Occipital lobe (tissue), 2 donors: ENCODE measurements around the gene TUBAL3. TPM values are rescaled to one million over a fixed set of nuclear protein-coding genes. Genes with fewer than 3 reads are reported as not detected.

ENCODE experiments used
- DNase-seq: peaks from one replicate; lab custom pipeline; 2025; lab: John Stamatoyannopoulos, UW
- total RNA-seq: library from RNA; depleted of rRNA; stranded (reverse); fragments of >200 nt; gene quantifications from one replicate; pipeline ENCODE4 v1.2.3, GENCODE V29; 2014

Gene TUBAL3
- not detected for total RNA-seq

DNA sequence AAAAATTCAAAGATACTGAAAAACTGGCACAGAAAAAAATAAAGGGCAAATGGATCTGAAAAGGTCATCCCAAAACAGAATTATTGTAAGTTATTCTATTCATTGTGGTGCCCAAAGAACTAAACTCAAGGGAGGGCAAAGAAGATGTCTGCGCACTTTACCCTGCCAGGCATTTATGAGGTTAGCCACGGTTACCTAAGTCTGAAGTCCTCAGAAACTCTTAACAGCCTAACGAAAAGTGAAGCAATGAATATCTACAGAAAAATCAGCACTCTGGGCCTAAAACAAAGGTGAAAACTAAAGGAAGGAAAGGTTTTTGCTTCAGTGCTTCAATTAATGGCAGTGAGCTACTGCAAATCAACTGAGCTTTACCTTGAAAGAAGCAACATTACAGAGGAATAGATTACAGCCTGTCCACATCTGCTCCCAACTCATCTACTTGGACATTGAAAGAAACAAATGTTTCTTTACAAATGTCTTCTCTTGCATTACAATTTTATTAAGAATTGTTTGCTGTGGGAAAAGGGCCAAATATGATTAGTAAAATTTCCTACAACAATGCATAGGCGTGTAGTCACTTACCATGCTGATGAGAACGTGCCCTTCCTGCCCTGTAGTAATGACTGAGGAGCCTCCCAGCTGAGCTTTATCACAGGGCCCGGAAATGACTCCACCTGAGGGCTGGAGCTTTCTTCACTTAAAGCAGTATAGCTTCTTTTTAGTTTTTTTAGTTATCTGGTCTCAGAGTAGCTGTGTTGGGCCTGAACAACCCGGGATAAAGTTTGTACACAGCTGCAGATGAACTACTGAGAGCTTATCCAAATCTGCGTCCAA is at the start of gene TUBAL3:
Gene TUBAL3, minus strand, starts transcription at position 621 of the 834 bp plus-strand sequence. Its CDS starts 36 bp downstream, at position 585.
- DNase-seq, result no peak

- DNase-seq, result no peak
Measured at GRCh38 chr10:5453749-5454489, 49.3 kb upstream of the TUBAL3 start.

- no peak for DNase-seq
Measured at GRCh38 chr10:5450605-5451384, 46.2 kb upstream of the TUBAL3 start.

DNA sequence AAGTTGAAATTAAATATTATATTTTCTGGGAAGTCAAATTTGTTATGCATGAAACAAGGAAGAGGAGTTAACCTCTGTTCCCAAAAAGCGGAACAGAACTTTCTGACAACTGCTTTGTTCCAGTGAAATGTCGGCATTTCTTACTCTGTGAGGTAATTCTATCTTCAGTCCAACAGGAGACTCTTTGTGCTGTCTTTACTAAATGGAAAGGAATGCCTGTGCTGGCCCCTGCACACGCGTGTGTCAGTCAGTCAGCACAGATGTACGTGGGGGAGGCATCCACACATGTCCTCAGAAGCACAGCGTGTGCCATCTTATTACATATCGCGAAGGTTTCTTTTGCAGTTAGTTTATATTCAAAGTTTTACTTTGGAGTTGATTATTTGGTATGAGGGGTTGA is 45.2 kb upstream of the TUBAL3 start:
- no peak for DNase-seq

- DNase-seq, result no peak
Measured at GRCh38 chr10:5449227-5449626, 44.6 kb upstream of the TUBAL3 start.

GRCh38 chr10:5448333-5449001 is 43.8 kb upstream of the TUBAL3 start:
- no peak for DNase-seq

DNA sequence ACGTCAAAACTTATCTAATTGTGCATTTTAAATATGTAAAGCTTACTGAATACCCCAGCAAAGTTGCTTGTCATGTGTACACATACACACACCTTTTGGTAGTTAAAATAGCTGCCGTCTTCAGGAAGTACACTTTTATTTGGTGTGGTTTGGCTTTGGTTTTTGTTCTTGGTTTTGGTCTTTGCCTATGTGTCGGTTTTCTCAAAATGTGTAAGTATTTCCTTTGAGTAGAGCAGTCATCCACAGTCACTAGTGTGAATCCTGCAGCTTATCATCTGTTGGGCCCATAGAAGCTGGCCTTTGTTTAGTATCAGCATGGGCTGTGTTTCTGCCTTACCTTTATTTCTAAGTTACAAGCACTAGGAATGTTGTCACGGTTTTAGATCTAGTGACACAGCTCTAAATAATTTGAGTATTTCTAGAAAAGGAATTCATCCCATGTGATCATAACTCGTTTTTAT is 43.0 kb upstream of the TUBAL3 start:
- DNase-seq, result no peak

DNA sequence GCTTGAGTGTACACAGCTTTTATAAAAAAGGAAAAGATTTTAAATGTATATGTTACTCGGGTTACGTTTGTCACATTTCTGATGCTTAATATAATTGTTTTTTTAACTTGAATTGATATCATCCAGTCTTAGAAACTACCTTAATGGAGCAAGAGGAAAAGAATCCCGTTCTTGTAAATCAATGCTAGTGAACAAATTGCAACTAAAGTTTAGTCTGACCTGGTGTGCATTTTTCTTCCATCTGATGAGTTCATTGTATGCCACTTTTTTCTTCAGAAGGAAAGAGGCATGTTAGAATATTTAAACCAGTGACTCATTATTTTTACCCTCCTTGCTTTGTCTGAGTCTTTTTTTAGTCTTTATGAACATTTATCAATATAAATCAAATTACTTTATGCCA is 42.4 kb upstream of the TUBAL3 start:
- no peak for DNase-seq

GRCh38 chr10:5446390-5446926 is 41.8 kb upstream of the TUBAL3 start:
- DNase-seq, result no peak

- no peak for DNase-seq
Measured at GRCh38 chr10:5445006-5445405, 40.4 kb upstream of the TUBAL3 start.

DNA sequence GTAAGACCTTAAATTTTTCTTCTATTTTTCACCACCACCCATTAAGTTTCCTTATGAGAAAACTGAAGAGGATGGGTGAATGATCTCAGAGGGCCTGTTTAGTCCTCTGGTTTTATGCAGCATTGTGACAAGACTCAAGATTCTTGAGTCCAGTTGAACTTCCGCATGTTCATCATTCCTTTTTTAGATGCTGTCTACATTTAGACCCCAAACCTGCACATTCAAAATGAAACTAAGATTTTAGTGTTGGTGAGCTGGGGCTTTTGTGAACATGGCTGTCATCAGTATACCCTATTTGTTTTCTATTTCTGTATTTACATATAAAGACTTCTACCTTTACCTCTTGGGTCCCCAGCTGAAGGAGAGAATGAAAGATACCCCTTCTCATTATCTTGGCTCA is 38.8 kb upstream of the TUBAL3 start:
- no peak for DNase-seq

DNA sequence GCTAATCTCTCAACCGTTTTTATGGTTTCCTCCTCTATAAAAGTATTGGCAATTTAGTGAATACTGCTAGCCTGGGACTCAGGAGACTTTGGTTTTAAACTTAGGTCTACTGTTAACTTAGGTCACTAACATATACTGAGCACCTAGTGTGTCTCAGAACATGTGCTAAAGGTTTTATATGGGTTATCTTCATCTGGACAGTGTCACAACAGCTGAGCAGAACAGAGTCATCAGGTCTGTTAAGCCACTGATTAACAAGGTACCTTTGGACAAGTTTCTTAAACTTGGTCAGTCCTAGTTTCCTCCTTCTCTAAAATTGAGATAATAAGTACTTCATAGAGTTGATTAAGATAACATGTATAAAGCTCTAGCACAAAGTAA is 38.4 kb upstream of the TUBAL3 start:
- no peak for DNase-seq

GRCh38 chr10:5442065-5442989 is 37.7 kb upstream of the TUBAL3 start:
- DNase-seq, result no peak

GRCh38 chr10:5441106-5441505 is 36.5 kb upstream of the TUBAL3 start:
- no peak for DNase-seq

DNA sequence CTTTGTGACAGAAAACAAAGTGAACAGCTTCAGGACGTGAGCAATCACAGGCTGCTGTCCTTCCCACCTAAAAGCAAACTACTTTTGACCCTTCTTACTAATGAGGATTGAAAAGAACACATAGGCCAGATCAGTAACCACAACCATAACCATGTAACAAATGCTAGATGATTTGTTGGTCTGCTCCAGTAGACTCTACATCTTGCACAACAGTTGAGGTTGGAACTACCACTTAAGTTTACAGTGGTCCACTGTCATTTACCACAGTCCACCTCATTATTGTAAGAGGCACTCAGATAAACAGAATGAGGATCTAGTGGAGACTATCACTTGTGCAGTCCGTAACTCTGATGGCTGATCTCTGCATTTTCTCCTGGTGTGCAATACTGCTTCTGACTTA is 35.6 kb upstream of the TUBAL3 start:
- DNase-seq, result no peak

DNA sequence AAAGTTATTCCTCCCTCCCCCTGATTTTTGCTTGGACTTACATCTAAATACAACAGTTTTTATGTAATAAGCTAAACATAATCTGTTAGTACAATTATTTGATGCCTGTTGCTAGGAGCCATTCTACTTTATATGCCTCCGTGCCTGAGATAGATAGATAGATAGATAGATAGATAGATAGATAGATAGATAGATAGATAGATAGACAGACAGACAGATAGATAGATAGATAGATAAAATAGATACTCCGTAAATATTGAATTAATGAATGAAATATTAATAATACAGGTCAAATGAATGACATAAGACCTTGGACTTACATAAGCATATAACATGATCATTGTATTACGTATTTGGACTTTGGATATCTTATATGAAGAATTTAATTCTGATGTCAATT is 30.7 kb upstream of the TUBAL3 start:
- no peak for DNase-seq

- no peak for DNase-seq
Measured at GRCh38 chr10:5434017-5434753, 29.6 kb upstream of the TUBAL3 start.

- no peak for DNase-seq
Measured at GRCh38 chr10:5433182-5433581, 28.6 kb upstream of the TUBAL3 start.

GRCh38 chr10:5428133-5428532 is 23.5 kb upstream of the TUBAL3 start:
- DNase-seq, result no peak
